Activated CD4-positive, alpha-beta memory T cell treated with anti-CD3 and anti-CD28 coated beads, Interleukin-2, amount 10 ng/mL, durations not matched to agents 7 days and 5 days (primary cell): ENCODE results near the gene THUMPD1. TPM values are rescaled to one million over a fixed set of nuclear protein-coding genes. Genes with fewer than 3 reads are reported as not detected.
"Not testable (repeated sequence)": the region's sequence is repeated elsewhere in the genome, so short reads cannot be mapped to it uniquely, and the experiment has no call there.

Experiments used
- CTCF ChIA-PET: fragments of 350-600 bp; sonication (Branson Sonifier 250); formaldehyde crosslinking; loops from one replicate; lab custom pipeline; 2021; ENCODE audit warnings: antibody characterized with exemption, inconsistent platforms; lab: Charles Lee
- POLR2A ChIA-PET: fragments of 350-600 bp; sonication (Branson Sonifier 250); formaldehyde crosslinking; loops from one replicate; lab custom pipeline; 2021; ENCODE audit warnings: antibody characterized with exemption; lab: Charles Lee
- DNase-seq: peaks from one replicate; pipeline ENCODE4 v3.0.0-alpha.2; 2020
- H3K27ac Mint-ChIP-seq: one replicate; pipeline ENCODE4 v1.8.0; 2021; ENCODE audit warnings: mild to moderate bottlenecking, mixed read lengths
- H3K27me3 Mint-ChIP-seq: one replicate; pipeline ENCODE4 v1.8.0; 2021; ENCODE audit warnings: mixed read lengths
- H3K36me3 Mint-ChIP-seq: one replicate; pipeline ENCODE4 v1.8.0; 2021; ENCODE audit warnings: low read depth, mixed read lengths
- H3K4me1 Mint-ChIP-seq: one replicate; pipeline ENCODE4 v1.8.0; 2021; ENCODE audit warnings: mixed read lengths
- H3K4me3 Mint-ChIP-seq: one replicate; pipeline ENCODE4 v1.8.0; 2021; ENCODE audit warnings: mild to moderate bottlenecking, mixed read lengths
- H3K9me3 Mint-ChIP-seq: one replicate; pipeline ENCODE4 v1.8.0; 2021; ENCODE audit warnings: mixed read lengths
- total RNA-seq, 2 experiments: library from RNA; stranded (reverse); gene quantifications; one replicate each; pipeline ENCODE4 v1.2.3, GENCODE V29; 2021

Gene THUMPD1
- total RNA-seq, 2 experiments from 2014 or later, result 45.1 to 45.2 TPM

DNA sequence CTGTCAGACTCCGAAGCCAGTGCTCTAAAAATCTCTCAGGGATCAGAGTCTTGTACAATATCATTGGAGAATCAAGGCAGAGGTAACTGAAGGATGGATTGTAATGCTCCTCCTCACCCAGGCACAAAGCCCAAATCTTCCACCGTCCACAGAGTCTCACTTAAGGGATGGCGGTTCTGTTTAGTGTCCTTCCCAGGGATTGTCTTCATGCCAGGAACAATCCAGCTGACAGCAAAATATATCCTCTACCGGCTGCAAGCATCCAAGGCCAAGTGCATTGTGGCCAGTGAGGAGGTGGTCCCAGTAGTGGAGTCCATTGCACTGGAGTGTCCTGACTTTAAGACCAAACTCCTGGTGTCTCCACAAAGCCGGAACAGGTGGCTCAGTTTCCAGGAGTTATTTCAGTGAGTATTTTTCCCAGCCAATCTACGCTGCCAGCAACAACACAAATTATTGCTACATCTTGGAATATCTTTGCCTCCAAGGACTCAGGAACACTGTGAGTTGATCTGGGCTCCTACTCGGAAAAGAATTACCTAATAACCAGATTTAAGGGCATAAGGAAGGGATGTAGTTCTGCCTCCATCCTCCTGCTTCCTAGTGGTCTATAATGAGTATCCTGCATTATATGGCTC, 30.2 kb downstream of the THUMPD1 start:
- Mint-ChIP-seq H3K27ac (no peak overlapping the region), H3K4me1 (no peaks in the 10 kb centered on the region), H3K36me3 (no peaks in the 10 kb centered on the region), H3K27me3 (no peaks in the 10 kb centered on the region), H3K9me3 (no peaks in the 10 kb centered on the region), H3K4me3 (no peak overlapping the region)
- POLR2A ChIA-PET, result no interaction called here
- CTCF ChIA-PET, result no interaction called here
- DNase-seq, result no peak

GRCh38 chr16:20708129-20708528, 33.5 kb downstream of the THUMPD1 start:
- DNase-seq, CTCF ChIA-PET, H3K4me1 Mint-ChIP-seq, H3K36me3 Mint-ChIP-seq, H3K9me3 Mint-ChIP-seq, H3K27me3 Mint-ChIP-seq, H3K27ac Mint-ChIP-seq, POLR2A ChIA-PET, H3K4me3 Mint-ChIP-seq: not testable (repeated sequence)

DNA sequence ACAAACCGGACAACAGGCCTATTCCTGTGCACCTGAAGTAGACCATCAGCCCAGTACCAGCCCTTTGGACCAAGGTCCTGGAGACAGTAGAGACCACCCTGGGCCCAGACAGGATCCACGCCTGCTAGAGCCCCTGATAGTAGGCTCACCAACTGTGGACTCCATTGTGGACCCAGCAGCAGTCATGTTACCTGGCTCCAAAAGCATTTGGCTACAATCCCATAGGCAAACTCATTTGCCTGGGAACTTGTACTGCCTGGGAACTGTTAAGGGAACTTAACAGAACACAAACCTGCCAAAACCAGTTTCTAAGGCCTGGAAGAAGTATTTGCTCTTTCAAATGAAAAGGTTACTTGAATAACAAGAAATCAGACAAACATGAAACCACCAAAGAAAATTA, 34.2 kb downstream of the THUMPD1 start:
- ChIA-PET CTCF (no interaction called here), POLR2A (no interaction called here)
- H3K36me3 Mint-ChIP-seq, result no peaks in the 10 kb centered on the region

DNA sequence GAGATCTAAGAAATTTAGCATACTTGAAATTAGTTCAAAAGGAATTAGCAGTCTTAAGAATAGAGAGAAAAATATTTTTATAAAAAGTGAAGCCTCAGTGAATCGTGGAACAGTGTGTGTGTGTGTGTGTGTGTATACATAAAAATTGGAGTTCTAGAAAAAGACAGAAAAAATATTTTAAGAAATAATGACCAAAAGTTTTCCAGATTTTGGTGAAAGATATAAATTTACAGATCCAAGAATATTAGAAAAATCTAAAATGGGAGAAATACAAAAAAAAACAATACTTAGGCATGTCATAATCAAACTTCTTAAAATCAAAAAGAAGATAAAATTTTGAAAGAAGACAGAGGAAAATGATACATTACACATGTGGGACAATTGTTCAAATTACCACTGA, 35.6 kb downstream of the THUMPD1 start:
- H3K27me3 Mint-ChIP-seq, H3K4me3 Mint-ChIP-seq, DNase-seq, H3K9me3 Mint-ChIP-seq, POLR2A ChIA-PET, H3K4me1 Mint-ChIP-seq, H3K36me3 Mint-ChIP-seq, H3K27ac Mint-ChIP-seq: not testable (repeated sequence)
- CTCF ChIA-PET, result interaction anchor here (0.6 kb wide), 1 partner anchor 204 kb away, joined by 3 read pairs; no protein-coding TSS in a partner anchor

More for the DNA sequence above, 34.2 kb downstream of the THUMPD1 start:
- no peak for DNase-seq
- Mint-ChIP-seq H3K27me3 (peaks cover 4% of the 10 kb centered on the region), H3K4me3 (no peak overlapping the region), H3K4me1 (no peaks in the 10 kb centered on the region), H3K9me3 (no peaks in the 10 kb centered on the region), H3K27ac (no peak overlapping the region)

DNA sequence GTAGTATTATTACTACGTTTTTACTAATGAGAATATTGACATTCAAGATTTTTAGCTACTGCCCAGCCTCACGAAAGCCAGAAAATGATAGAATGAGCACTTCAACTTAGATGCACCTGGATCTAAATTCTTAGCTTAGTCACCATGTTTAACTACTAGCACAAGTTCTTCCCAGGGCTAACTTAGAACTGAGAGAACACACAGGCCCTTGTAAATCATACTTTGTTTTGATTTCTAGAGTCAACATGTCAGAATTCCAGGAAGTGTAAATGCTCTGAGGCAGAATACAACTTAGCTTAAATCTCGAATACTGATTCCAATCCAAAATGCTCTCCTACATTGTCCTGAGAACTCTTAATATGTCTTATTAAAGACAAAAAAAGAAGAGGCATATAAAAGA, 37.3 kb downstream of the THUMPD1 start:
- Mint-ChIP-seq H3K27ac (no peak overlapping the region), H3K27me3 (peaks cover 6% of the 10 kb centered on the region), H3K36me3 (no peaks in the 10 kb centered on the region), H3K4me3 (no peak overlapping the region), H3K4me1 (no peaks in the 10 kb centered on the region), H3K9me3 (no peaks in the 10 kb centered on the region)
- ChIA-PET POLR2A (no interaction called here), CTCF (interaction anchor here (1.3 kb wide), 1 partner anchor 102 kb away, joined by 3 read pairs; no protein-coding TSS in a partner anchor)
- no peak for DNase-seq

- POLR2A ChIA-PET, DNase-seq, H3K4me1 Mint-ChIP-seq, H3K4me3 Mint-ChIP-seq, H3K9me3 Mint-ChIP-seq, H3K36me3 Mint-ChIP-seq, H3K27me3 Mint-ChIP-seq, CTCF ChIA-PET, H3K27ac Mint-ChIP-seq: not testable (repeated sequence)
Observed at GRCh38 chr16:20701692-20702091, 39.9 kb downstream of the THUMPD1 start.

DNA sequence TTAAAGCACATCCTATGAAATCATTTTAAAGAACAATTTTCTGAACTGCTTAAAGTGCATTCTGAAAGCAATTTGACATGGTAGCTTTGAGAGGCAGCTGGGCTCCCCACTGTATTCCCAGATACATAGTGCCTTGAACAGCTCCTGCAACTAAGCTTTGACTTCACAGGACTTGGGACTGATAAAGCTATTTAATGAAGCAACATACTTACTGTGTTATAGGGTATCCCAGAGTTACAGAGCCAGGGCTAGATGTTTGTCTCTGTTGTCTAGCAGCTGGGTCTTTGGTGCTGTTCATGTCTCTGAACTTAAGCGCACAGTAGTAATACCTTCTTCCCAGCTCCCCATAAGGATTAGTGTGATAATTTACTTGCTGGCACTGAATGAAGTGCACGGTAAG, 45.0 kb downstream of the THUMPD1 start:
- POLR2A ChIA-PET, result no interaction called here
- H3K9me3 Mint-ChIP-seq, result no peaks in the 10 kb centered on the region

DNA sequence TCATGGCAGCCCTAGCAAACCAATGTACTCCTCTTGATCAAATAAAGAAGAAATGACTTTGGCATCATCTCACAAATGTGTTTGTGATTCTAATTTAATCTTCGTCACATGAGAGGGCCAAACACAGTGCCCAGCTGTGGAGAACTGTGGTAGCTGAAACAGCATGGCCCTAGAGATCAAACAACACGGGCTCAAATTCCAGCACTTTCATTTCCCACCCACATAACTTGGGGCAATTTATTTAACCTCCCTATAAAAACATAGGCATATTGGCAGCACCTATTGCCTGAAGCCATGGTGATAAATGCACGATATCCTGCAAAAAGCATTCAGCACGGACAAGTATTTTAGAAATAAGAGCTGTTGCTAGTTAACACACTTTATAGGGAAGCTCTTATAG, 46.6 kb downstream of the THUMPD1 start:
- Mint-ChIP-seq H3K4me1 (no peaks in the 10 kb centered on the region), H3K4me3 (no peak overlapping the region), H3K36me3 (no peaks in the 10 kb centered on the region), H3K27ac (no peak overlapping the region), H3K27me3 (peaks cover 17% of the 10 kb centered on the region), H3K9me3 (no peaks in the 10 kb centered on the region)
- ChIA-PET CTCF (no interaction called here), POLR2A (no interaction called here)
- DNase-seq, result no peak

More for the DNA sequence above, 45.0 kb downstream of the THUMPD1 start:
- H3K27ac Mint-ChIP-seq, result no peak overlapping the region
- H3K4me3 Mint-ChIP-seq, result no peak overlapping the region
- CTCF ChIA-PET, result no interaction called here
- peaks cover 16% of the 10 kb centered on the region for H3K27me3 Mint-ChIP-seq
- no peaks in the 10 kb centered on the region for H3K36me3 Mint-ChIP-seq
- H3K4me1 Mint-ChIP-seq, result no peaks in the 10 kb centered on the region
- DNase-seq, result no peak

DNA sequence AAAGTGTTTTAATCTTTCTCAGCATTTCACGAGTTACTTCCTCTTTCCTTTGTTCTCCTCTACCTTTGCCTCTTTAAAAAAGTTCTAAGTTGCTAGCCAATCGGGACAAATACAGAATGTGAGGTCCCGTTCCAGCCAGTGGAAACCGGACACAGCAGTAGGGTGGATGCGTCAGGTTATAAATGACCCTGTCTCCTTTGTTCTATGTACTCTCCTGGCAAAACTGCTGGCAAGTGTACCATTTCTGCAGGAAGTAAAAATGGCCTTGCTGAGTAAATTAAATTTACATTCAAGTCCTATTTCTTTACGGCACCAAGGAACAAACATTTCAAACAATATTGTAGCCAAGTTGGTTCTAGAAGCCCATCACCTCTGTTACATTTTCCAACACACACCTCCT, 47.5 kb downstream of the THUMPD1 start:
- H3K36me3 Mint-ChIP-seq, H3K27ac Mint-ChIP-seq, H3K9me3 Mint-ChIP-seq, H3K4me1 Mint-ChIP-seq, DNase-seq, H3K4me3 Mint-ChIP-seq, POLR2A ChIA-PET, CTCF ChIA-PET: not testable (repeated sequence)
- H3K27me3 Mint-ChIP-seq, result peaks cover 17% of the 10 kb centered on the region

DNA sequence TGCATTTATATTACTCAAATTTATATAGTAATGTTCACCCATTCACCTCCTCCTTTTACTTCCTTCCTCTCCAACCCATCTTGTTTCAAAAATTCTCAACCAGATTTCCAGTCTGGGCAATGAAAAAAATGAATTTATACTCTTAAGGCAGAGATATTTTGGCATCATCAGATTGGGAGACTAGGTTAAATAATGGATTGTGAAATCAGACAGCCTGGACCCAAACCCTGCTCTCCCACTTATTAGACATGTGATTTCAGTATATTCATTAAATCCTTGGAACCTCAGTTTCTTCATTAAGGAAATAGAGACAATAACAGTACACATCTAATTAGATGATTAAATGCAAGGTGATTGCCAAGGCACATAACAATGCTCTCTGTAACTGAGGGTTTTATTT, 52.0 kb downstream of the THUMPD1 start:
- Mint-ChIP-seq H3K4me3 (no peak overlapping the region), H3K27me3 (peaks cover 14% of the 10 kb centered on the region), H3K27ac (no peak overlapping the region), H3K9me3 (no peaks in the 10 kb centered on the region), H3K36me3 (no peaks in the 10 kb centered on the region), H3K4me1 (peaks cover 1% of the 10 kb centered on the region)
- CTCF ChIA-PET, result no interaction called here
- POLR2A ChIA-PET, result no interaction called here
- DNase-seq, result no peak

DNA sequence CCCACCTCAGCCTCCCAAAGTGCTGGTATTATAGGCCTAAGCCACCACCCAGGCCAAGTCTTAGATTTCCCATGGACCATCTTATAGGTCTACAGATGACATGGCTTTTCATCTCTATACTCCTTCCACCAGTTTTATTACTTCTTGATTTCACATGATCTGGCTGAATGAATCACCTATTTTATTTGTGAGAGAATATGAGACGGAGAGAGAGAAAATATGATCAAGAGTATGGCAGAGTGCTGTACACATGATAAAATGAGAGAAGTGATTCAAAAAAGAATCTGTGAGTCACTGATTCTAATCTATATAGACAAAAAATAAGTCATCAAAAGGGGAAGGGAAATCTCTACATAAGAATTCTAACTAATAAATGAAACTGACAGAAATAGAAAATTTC, 57.8 kb downstream of the THUMPD1 start:
- H3K27me3 Mint-ChIP-seq, result peaks cover 2% of the 10 kb centered on the region
- peaks cover 11% of the 10 kb centered on the region for H3K4me1 Mint-ChIP-seq
- no peaks in the 10 kb centered on the region for H3K36me3 Mint-ChIP-seq
- DNase-seq, result no peak
- POLR2A ChIA-PET, result no interaction called here
- no peaks in the 10 kb centered on the region for H3K9me3 Mint-ChIP-seq
- no peak overlapping the region for H3K27ac Mint-ChIP-seq
- no peak overlapping the region for H3K4me3 Mint-ChIP-seq
- CTCF ChIA-PET, result no interaction called here

Other genes starting within 250 kb of the THUMPD1 start
- not detected for gene ACSM2B, start 165.5 kb downstream of the THUMPD1 start, total RNA-seq
- not detected for gene ACSM1, start 44.1 kb downstream of the THUMPD1 start, total RNA-seq
- gene ACSM3, start 22.2 kb upstream of the THUMPD1 start, total RNA-seq, result 1 to 10 TPM; 3.6 to 4.3 TPM
- 10 to 100 TPM; 12.4 to 13.2 TPM for gene ERI2, start 64.7 kb upstream of the THUMPD1 start, total RNA-seq
- 10 to 100 TPM; 16.2 to 17.4 TPM for gene REXO5, start 64.7 kb upstream of the THUMPD1 start, total RNA-seq
- 10 to 100 TPM; 20.7 to 21.6 TPM for gene DCUN1D3, start 158.5 kb upstream of the THUMPD1 start, total RNA-seq
- 10 to 100 TPM; 45.2 to 47.0 TPM for gene LYRM1, start 159.0 kb upstream of the THUMPD1 start, total RNA-seq